ENCODE measurements around the gene SLC22A15. TPM values are rescaled to one million over a fixed set of nuclear protein-coding genes. Genes with fewer than 3 reads are reported as not detected.

The SLC22A15 gene
- total RNA-seq, 1 donor from 2014 or later, result 2.3 TPM

DNA sequence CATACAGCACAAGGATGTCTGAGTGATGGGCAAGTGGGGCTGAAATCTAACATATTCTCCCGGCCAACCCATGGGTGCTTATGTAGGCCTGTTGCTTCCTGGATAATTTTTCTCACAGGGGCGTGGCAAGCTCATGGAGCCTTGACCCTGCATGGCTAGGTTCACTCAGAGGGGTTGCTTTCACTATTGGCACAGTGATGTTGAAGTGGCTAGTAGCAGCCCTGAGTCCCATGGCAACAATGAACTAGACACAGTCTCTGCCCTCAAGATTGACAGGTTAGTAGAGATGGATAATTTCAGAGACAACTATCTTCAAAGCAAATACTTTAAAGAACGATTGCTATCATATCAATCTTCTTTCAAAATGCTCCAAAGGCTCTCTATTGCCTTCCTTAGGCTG, 128.4 kb downstream of the SLC22A15 start:
- TF ChIP-seq, protein P1, sequence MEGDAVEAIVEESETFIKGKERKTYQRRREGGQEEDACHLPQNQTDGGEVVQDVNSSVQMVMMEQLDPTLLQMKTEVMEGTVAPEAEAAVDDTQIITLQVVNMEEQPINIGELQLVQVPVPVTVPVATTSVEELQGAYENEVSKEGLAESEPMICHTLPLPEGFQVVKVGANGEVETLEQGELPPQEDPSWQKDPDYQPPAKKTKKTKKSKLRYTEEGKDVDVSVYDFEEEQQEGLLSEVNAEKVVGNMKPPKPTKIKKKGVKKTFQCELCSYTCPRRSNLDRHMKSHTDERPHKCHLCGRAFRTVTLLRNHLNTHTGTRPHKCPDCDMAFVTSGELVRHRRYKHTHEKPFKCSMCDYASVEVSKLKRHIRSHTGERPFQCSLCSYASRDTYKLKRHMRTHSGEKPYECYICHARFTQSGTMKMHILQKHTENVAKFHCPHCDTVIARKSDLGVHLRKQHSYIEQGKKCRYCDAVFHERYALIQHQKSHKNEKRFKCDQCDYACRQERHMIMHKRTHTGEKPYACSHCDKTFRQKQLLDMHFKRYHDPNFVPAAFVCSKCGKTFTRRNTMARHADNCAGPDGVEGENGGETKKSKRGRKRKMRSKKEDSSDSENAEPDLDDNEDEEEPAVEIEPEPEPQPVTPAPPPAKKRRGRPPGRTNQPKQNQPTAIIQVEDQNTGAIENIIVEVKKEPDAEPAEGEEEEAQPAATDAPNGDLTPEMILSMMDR (conservative IDR thresholded peaks at IDR 0.05), result no peak
- no peak overlapping the region for H3K27ac Mint-ChIP-seq (ENCODE audit: unreplicated experiment)
- no peak overlapping the region for H3K4me3 Mint-ChIP-seq
- H3K9me3 Mint-ChIP-seq, result no peaks in the 10 kb centered on the region
- H3K27me3 Mint-ChIP-seq (ENCODE audit: low read depth), result no peaks in the 10 kb centered on the region
- no peak for DNase-seq (ENCODE audit: low read depth, low spot score)
- no peaks in the 10 kb centered on the region for H3K36me3 Mint-ChIP-seq (ENCODE audit: low read depth)
- H3K4me1 Mint-ChIP-seq, result no peaks in the 10 kb centered on the region

DNA sequence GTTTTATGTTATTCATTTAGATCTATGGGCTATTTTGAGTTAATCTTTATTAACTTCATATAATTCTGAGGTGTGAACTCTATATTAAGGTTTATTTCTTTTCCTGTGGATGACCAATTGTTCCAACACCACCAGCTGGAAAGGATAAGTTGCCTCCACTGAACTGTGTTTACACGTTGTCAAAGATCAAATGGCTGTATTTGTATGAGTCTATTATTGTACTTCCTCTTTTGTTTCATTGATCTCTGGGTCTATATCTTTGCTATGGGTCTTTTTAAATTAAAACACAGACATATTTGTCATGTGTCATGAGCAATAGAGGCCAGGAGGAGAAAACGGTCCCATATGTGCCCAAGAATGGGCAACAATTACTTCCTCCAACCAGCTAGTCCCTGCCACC, 129.7 kb downstream of the SLC22A15 start:
- Mint-ChIP-seq H3K4me3 (no peak overlapping the region), H3K9me3 (no peaks in the 10 kb centered on the region), H3K36me3 (ENCODE audit: low read depth) (no peaks in the 10 kb centered on the region), H3K4me1 (no peaks in the 10 kb centered on the region), H3K27me3 (ENCODE audit: low read depth) (no peaks in the 10 kb centered on the region), H3K27ac (ENCODE audit: unreplicated experiment) (no peak overlapping the region)
- no peak for DNase-seq (ENCODE audit: low read depth, low spot score)
- TF ChIP-seq, protein P1 (conservative IDR thresholded peaks at IDR 0.05), result no peak

DNA sequence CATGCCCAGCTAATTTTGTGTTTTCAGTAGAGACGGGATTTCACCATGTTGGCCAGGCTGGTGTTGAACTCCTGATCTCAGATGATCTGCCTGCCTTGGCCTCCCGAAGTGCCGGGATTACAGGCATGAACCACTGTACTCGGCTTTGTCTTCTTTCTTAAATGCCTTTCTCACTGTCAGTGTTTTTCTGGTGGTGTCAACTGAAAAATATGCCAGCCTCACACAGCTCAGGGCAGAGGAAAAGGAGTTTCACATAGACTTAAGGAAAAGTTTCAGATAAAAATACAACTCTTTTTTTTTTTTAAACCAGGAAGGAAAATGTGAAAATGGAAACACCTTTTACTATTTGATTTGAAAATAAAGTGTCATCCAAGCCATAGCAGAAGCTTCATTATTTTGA, 130.3 kb downstream of the SLC22A15 start:
- TF ChIP-seq, protein P1 (conservative IDR thresholded peaks at IDR 0.05), result no peak
- no peak overlapping the region for H3K27ac Mint-ChIP-seq (ENCODE audit: unreplicated experiment)
- H3K4me3 Mint-ChIP-seq, result no peak overlapping the region

DNA sequence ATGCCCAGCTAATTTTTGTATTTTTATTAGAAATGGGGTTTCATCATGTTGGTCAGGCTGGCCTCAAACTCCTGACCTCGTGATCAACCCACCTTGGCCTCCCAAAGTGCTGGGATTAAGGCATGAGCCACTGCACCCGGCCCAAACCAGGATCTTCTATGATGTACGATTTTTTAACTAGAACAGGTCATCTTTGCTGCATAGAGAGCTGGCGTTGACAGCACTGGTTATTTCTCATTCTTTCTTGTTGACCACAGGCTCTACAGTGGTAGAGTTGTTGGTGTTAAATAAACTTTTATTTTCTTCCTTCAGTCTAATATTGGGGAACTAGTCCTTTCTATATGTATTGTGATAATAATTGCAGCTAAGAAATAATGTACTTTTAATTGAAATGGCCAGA, 131.1 kb downstream of the SLC22A15 start:
- TF ChIP-seq, protein P1 (conservative IDR thresholded peaks at IDR 0.05), result no peak
- no peak overlapping the region for H3K27ac Mint-ChIP-seq (ENCODE audit: unreplicated experiment)
- H3K36me3 Mint-ChIP-seq (ENCODE audit: low read depth), result no peaks in the 10 kb centered on the region
- no peak overlapping the region for H3K4me3 Mint-ChIP-seq
- no peaks in the 10 kb centered on the region for H3K27me3 Mint-ChIP-seq (ENCODE audit: low read depth)
- H3K9me3 Mint-ChIP-seq, result no peaks in the 10 kb centered on the region
- no peak for DNase-seq (ENCODE audit: low read depth, low spot score)
- H3K4me1 Mint-ChIP-seq, result no peaks in the 10 kb centered on the region

More for the DNA sequence above, 130.3 kb downstream of the SLC22A15 start:
- Mint-ChIP-seq H3K4me1 (no peaks in the 10 kb centered on the region), H3K27me3 (ENCODE audit: low read depth) (no peaks in the 10 kb centered on the region), H3K36me3 (ENCODE audit: low read depth) (no peaks in the 10 kb centered on the region), H3K9me3 (no peaks in the 10 kb centered on the region)
- DNase-seq (ENCODE audit: low read depth, low spot score), result no peak

DNA sequence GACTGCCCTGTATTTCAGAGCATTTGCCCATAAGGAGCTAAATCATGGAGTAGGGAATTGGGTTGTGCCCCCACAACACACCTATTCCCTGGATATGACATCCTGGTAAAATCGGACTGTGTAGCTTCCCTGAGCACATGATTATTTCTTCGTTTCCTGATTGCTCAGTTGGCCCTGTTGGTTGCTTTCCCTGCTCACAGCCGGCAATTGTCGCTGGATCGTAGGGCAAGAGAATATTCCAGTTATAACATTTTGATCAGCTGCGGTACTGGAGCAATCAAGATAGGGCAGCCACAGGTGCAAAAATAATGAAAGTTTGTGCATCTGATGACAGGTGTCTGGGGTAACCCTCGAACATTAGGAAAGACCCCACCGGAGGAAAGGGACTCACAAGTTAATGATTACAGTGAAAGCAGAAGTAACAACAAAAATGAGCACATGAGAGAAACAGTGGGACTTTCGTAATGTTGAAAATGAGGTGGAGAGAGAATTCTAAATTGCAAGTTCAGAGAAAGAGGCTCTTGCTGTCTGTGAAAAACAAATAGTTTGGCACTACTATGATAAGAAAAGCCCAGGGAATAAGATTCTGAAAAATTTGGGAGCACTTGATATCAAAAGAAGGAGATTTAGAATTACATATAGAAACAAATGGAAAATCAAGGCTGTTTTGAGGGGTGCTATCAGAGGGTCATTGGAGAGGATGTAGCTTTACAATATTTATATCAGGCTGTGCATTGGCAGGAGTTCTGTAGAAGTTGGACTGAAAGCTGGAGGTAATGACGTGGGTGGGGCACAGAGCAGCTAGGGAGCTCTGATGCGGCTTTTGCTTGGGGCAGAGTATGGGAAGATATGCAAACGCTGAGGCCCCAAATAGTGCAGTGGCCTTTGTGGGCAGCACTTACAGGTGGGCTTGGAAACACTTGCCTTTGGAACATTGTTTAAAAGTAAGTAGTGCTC, 134.5 kb downstream of the SLC22A15 start, which contains the start of gene MAB21L3:
Gene MAB21L3 (plus strand): TSS at position 833 of the 957 bp plus-strand sequence. CDS start 1,217 bp downstream, outside the sequence.
- Mint-ChIP-seq H3K27ac (ENCODE audit: unreplicated experiment) (no peak within 1 kb of the TSS), H3K9me3 (no peaks in the 10 kb centered on the region), H3K36me3 (ENCODE audit: low read depth) (no peaks in the 10 kb centered on the region), H3K27me3 (ENCODE audit: low read depth) (no peaks in the 10 kb centered on the region), H3K4me3 (no peak within 1 kb of the TSS), H3K4me1 (no peaks in the 10 kb centered on the region)
- TF ChIP-seq, protein P1 (conservative IDR thresholded peaks at IDR 0.05), result no peak
- no peak for DNase-seq (ENCODE audit: low read depth, low spot score)

Measured in neural crest cell (in vitro differentiated cells).